ENCODE measurements around the gene NOC4L.

GRCh38 chr12:132145334-132145733 is 1.1 kb downstream of the NOC4L start:
- TF ChIP-seq CTCF (IDR thresholded peaks at IDR 0.05) (no peak), POLR2AphosphoS5 (IDR thresholded peaks at IDR 0.05; ENCODE audit: low read depth, low read length) (no peak)
